Stimulated activated CD4-positive, alpha-beta T cell treated with anti-CD3 and anti-CD28 coated beads, Interleukin-4, amount 100 ng/mL, for 1 hour (primary cell): ENCODE data around the gene KIF21B.

Experiments used
- DNase-seq: peaks from one replicate; pipeline ENCODE4 v3.0.0-alpha.2; 2020

KIF21B gene

DNA sequence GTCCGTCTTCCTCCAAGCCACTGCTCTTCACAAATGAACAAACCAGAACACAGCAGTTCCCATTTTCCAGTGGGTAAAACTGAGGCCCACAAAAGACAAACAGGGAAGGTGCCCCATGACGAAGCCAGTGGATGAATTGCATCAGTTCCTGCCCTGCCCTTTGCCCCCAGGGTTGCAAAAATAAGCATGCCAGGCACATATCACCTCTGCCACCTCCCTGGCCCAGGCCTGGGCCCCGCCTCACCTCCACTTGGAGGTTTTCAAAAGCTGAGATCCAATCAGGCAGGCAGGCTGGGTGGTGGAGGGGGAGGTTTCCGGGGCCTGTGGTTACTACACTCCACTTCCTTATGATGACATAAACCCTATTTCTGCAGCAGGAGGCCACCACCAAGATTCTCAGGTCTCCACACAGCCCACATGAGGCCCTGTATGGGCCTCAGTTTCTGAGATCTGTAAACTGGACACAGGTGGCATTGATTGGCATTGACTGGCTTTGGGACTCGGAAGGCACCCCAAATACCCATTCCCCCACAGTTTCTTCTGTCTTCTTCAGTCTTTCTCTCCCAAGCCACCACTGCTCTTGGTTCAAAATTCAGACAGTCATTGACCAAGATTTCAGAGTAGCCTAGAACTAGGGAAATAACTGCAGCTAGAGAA, 4.1 kb downstream of the KIF21B start:
- peak; percentile 83 for DNase-seq

- DNase-seq: no peak
Observed at GRCh38 chr1:201017828-201018163, 5.7 kb downstream of the KIF21B start.

- no peak for DNase-seq
Observed at GRCh38 chr1:201016943-201017827, 6.3 kb downstream of the KIF21B start.

DNA sequence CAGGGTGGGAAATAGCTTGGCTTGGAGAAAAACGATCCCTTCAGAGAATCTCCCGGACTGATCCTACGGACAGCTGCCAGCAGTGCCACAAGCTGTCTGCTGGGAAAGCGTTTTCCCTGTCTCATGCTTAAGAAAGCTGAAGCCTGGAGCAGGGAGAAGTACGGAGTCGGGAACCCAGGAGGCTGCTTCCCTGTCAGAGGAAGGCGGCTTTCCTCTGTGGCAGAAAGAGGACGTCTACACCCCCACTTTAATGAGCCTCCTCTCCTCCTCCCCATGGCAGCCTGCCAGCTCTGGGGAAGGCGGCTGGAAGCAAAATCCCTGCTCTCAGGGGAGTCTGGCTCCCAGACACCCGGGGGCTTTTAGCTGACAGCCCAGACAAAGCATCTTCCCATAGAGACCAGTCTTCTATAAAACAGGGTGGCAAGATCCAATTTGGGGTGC, 7.3 kb downstream of the KIF21B start:
- no peak for DNase-seq

DNA sequence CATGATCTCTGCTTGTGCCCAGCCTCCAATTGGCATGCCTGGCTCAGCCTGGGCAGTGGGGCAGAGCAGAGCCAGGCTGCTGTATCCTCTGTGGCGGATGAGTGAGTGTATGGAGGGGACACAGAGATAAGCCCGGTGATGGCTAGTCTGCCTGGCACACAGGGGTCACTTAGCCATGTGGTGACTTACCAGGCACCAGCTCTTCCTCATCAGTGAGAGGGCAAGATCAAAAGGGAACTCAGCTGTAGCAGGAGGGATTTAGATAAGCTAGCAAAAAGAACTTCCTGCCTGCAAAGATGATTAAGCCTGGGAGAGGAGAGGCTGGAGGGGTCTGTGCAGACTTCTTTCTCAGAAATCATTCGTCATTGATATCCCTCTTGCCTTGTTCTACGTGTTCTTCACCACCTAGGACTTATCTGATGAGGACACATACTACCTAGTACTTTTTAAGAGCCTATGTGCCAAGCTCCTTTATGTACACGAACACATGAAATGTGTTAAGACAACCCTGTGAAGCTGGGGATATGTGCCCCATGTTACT, 7.9 kb downstream of the KIF21B start:
- no peak for DNase-seq

GRCh38 chr1:201014816-201015200, 8.7 kb downstream of the KIF21B start:
- no peak for DNase-seq

- no peak for DNase-seq
Observed at GRCh38 chr1:201013991-201014815, 9.3 kb downstream of the KIF21B start.

- no peak for DNase-seq
Observed at GRCh38 chr1:201013031-201013485, 10.5 kb downstream of the KIF21B start.

GRCh38 chr1:201011616-201012015, 11.9 kb downstream of the KIF21B start:
- DNase-seq: no peak

DNA sequence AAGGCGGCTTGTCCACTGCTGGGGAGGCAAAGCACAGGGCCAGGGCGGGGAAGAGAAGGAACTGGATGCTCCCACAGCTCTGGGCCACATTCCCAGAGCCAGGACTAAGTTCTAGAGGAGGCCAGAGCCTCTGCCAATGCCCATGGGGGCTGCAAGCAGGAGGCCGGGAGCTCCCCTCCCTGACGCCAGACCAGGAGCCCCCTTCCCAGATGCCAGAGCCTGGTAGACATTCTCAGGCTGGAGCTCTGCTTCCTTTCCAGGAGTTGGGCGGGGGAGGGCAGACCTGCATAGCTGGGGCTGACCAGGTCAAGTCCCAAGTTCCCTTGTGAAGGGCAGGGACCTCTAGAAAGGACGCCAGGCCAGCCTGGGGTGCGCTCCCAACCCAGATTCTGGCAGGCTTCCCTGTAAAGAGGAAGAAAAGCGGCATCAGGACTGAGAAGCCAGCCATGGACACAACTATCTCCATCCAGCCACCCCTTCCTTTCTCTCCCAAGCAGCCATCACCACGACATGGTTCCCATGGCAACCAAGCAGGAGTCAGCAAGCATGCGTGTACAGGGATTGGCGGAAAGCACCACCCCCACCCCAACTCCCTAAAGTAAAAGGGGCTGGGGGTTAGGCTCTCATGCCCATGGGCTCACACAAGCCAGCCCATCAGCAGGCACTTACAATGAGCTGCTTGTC, 13.4 kb downstream of the KIF21B start:
- no peak for DNase-seq

- DNase-seq: no peak
Observed at GRCh38 chr1:201008666-201009360, 14.7 kb downstream of the KIF21B start.

GRCh38 chr1:201007481-201007880, 16.0 kb downstream of the KIF21B start:
- DNase-seq: no peak

DNA sequence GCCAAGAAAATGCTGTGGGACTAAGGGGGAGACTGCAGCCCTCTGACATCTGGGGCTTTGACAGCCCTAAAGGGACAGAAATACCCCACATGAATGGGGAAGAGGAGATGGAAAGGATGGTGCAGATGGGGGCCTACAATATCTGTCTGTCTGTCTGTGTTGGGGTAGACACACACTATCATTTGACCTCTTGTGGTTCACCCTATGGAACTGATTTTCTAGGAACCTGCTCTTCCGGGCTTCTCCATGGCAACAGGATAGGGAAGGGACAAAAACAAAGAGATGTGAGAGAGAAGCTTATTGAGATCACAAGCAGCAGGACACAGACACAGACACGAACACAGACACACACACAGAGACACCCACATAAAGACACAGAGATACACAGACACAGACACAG, 17.1 kb downstream of the KIF21B start:
- no peak for DNase-seq

DNA sequence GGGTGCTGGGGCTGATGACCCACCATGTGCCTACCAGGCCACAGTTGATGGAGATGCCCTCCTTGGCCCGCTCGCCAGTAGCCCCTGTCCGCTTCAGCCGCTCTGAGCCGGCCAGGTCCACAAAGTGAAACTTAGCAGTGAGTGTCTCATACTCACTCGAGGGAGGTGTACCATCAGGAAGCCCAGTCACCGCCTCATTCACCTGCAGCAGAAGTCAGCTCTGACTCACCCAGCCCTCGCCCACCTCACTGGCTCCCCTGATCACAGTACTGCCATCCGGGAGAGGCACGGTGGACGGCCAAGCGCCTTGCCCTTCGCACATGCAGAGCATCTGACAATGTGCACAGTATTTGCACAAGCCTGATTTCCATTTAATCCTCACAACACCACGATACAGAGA, 18.8 kb downstream of the KIF21B start:
- no peak for DNase-seq

DNA sequence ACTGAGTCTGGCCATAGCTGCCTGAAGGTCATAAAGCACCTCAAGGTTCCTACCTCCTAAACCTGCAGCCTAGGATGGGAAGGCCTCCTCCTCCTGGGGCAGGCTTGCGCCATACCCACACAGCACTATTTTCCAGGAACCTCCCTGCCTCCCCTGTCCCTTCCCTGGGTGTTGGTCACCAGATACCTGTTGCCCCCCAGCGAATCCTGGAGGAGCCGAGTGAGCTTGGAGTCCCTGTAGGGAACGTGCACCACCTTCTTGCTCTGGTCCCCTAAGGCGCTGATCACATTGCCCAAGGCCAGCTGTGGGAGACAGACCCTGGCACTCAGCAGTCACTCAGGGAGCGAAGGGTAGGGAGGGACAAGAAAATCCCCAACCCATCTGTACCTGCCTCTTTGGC, 19.4 kb downstream of the KIF21B start:
- no peak for DNase-seq

GRCh38 chr1:201002510-201002909, 21.0 kb downstream of the KIF21B start:
- no peak for DNase-seq

GRCh38 chr1:201001962-201002361, 21.6 kb downstream of the KIF21B start:
- DNase-seq: no peak

DNA sequence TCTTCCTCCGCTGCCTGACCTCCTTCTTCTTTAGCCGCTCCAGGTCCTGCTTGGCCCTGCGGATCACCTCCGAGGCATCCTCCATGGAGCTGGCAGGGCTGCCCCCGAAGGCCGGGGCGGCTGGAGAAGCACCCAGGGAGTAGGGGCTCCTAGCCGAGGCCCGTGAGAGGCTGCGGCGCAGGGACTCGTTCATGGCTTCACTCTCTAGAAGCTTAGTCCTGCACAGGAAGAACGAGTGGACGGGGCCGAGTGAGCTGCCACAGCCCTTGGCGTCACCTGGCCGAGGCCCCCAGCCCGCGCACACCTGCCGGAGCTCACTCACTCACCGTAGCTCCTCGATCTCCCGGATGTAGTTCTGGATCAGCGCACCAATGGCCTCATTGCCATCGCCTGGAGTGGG, 23.1 kb downstream of the KIF21B start:
- DNase-seq: no peak

DNA sequence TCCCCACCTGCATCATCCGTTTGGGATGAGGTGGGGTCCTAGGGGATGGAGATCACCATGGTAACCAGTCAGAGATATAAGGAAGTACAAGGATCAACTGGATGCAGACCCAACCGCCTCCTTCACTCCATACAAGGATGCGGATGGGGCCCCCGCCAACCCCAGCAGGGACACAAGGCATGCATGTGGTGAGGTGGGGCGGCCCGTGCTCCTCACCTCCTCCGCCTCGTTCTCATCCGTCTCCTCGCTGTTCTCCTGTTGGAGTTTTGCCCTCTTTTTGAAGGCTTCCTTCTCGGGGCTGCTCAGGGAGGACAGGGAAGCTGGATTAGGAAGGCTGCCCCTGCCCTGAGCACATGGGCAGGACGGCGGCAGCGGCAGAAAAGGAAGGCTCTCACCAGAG, 23.8 kb downstream of the KIF21B start:
- no peak for DNase-seq

DNA sequence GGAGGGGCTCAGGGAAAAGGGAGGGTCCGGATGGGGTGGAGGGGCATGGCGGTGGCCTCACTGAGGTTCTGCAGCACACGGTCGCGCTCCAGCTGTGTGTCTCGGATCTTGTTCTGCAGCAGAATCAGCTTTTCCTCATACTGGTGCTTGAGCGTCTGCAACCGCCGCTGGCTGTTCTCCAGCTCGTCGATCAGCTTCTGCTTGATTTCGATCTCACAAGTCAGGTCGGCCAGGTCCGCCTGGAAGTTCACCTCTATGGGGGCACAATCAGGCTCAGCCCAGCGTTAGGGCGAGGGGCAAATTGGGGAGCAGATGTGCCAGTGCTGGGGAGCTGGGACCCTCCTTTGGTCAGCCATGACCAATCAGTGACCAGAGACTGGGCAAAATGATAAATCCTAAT, 25.2 kb downstream of the KIF21B start:
- no peak for DNase-seq

- DNase-seq: no peak
Observed at GRCh38 chr1:200992382-200993048, 31.0 kb downstream of the KIF21B start.
